Daoy (cell line): ENCODE results near the gene RILPL2. TPM values are rescaled to one million over a fixed set of nuclear protein-coding genes. Genes with fewer than 3 reads are reported as not detected.
"Not testable (repeated sequence)": the region's sequence is repeated elsewhere in the genome, so short reads cannot be mapped to it uniquely, and the experiment has no call there.

ENCODE experiments used
- DNase-seq: peaks from one replicate; pipeline ENCODE4 v3.0.0-alpha.2; 2015; ENCODE audit warnings: low read depth
- total RNA-seq: library from RNA; depleted of rRNA; stranded (reverse); fragments of >200 nt; shearing (Covaris generic); gene quantifications from 2 replicates; pipeline ENCODE4 v1.2.3, GENCODE V29; 2014

The RILPL2 gene
- total RNA-seq, 1 experiment from 2014 or later: 2.3 TPM

DNA sequence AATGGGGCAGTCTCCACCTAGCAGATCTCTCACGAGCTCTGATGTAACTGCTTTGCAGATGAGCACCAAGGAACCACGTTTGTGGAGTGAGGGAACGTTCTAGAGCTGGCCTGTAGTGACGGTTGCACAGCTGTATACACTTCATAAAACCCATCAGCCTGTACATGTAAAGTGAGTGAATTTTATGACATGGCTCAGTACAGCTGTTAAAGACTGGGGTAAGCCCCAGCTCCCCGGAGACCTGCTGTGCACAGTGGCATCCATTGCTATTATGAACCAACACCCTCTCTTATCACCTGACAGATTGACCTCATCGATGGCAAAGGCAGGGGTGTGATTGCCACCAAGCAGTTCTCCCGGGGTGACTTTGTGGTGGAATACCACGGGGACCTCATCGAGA, 31.9 kb downstream of the RILPL2 start:
- no peak for DNase-seq

DNA sequence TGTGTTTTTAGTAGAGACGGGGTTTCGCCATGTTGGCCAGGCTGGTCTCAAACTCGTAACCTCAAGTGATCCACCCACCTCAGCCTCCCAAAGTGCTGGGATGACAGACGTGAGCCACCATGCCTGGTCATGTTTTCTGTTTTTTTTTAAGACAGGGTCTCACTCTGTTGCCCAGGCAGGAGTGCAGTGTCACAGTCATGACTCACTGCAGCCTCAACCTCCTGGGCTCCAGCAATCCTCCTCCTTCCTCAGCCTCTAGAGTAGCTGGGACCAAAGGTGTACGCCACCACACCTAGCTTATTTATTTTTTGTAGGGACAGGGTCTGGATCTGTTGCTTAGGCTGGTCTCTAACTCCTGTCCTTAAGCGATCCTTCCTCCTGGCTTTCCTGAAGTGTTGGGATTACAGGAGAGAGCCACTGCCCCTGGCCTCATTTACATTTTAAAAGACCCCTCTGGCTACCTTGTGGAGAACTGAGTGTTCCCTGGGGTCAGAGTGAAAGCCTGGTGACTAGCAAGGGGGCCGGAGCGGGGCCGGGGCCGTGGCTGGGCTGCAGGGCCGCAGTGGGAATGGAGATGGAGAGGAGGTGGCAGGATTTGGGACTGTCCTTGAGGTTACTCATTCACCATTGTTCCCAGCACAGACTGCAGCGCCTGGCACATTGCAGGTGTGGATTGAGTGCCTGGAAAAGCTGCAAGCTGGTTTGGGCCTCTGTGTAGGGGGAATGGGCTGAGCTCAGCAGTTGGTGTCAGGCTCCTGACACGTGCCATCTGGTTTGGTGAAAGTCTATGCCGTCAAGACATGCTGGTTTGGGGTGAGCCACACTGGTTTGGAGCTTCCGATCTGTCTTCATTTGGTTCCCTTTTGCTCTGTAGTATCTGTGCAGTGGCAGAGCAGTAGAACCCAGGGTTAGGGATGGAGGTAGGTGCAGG, 34.5 kb downstream of the RILPL2 start:
- DNase-seq: no peak

DNA sequence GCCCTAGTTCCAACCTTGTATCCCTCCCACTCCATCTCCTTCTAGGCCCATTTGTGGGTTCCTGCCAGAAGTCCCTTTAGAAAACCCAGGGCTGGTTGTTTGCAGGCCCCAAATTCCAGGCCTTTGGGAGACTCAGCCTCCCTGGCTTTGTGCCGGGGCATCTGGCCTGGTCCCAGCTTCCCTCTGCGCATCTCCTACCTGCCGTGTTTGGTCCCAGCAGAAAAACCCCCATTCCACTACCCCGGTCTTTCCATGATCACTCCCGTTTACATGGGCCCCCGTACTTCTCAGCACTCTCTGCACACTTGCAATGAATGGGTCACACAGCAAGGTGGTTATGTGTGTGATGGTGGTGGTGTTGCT, 37.2 kb downstream of the RILPL2 start:
- DNase-seq: no peak

DNA sequence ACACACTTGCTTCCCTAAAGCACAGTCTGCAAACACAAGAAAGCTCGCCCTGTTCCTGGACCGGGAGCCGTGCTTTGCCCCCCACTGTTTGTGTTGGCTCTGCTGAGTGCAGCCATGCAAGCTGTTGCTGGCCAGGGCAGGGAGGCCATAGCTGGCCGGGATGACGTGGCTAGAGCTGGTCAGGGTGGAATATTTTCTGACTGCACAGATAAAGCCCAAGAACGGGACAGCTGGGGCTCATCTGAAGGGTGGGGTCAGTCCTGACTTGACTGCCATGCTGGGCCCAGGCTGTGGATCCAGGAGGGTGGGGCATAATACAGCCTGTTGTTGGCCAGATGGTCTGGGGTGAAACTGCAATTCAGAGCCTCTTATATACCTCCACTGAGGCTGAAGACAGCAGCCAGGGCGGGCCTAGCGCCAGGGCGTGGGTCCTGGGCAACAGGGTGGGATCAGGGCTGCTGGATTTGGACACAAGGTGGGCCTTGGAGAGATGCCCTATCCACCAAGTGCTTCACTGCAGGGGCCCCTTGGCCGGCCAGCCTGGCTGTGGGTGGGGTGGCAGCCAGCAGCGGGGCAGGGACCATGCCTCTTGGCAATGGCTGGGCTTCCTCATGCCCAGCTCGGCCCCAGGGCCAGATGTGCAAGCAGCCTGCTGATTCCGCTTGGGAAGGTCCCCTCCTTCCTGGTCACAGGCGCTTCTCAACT, 37.8 kb downstream of the RILPL2 start:
- DNase-seq: no peak

DNA sequence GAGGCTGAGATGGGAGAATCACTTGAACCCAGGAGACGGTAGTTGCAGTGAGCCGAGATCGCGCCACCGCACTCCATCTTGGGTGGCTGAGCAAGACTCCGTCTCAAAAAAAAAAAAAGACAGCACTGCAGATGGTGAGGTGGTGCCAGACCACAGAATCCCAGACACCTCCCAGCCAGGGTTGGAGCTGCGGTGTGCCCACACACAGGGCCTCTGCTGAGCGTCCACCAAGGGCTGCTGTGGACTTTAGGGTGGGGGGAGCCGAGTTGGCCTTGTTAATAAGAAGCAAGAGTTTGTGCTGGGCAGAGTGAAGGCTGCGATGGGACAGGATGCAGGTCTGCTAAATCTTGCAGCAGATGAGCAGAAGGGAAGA, 38.3 kb downstream of the RILPL2 start:
- DNase-seq: no peak

DNA sequence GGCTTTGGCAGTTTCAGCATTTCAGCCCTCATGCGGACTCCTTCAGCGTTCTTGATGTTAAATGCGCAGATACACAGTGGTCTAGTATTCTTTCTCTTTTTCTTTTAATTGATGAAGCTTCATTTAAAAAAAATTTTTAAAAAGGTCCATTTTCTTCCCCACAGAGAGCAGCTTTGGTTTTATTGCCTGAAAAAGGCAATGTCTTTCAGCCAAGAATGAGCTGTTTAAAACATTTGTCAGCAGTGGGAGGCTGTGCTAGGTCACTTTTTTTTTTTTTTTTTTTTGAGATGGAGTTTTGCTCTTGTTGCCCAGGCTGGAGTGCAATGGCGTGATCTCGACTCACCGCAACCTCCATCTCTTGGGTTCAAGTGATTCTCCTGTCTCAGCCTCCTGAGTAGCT, 39.1 kb downstream of the RILPL2 start:
- no peak for DNase-seq

DNA sequence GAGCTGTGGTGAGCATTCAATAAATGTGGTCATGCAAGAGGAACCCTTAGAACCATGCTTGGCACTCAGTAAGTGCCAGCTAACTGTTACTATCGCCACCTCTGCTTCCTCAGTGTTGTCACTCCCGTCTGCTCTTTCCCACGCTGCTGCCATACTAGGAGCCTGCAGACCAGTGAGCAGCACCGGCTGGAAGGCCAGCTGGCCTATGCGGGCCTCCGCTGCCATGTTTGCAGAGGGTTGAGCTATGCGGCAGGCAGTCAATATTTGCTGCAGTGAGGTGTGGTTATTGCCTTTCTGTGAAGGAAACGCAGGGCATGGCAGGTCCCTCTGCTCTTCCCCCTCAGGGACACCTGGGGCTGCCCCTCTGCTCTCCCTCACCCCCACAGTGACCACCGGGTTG, 39.5 kb downstream of the RILPL2 start:
- no peak for DNase-seq

DNA sequence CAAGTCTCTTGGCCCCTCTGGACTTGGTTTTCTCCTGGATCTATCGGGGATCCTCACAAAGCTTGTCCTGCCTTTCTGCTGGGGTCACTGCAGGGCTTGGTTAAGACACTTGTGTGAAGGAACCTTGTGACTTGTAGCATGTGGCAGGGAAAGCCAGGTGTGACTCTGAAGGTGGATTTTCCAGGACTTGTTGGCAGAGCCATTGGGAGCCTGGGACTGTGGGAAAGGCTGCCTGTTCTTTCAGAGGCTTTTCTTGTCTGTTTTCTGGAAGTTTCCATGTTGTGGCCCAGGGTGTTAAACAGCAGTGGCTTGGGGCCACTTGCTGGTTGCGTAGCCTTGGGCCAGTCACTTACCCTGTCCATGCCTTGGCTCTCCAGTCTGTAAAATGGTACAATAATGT, 39.9 kb downstream of the RILPL2 start:
- DNase-seq: no peak

DNA sequence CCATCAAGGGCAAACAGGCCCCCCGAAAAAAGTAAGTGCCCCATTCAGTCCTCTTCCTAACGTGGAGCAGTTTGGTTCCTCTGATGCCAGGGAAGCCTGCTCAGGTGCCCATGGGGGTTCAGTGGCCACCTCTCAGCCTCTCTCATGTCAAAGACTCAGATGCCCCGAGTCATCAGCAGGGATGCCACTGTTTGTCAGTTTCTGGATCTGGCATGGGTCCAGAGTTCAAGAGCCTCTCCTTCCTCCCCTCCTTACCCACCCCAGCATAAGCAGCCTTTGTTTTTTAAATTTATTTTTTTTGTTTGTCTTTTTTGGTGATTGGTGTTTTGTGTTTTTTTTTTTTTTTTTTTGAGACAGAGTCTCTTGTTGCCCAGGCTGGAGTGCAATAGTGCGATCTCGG, 41.2 kb downstream of the RILPL2 start:
- DNase-seq: no peak

DNA sequence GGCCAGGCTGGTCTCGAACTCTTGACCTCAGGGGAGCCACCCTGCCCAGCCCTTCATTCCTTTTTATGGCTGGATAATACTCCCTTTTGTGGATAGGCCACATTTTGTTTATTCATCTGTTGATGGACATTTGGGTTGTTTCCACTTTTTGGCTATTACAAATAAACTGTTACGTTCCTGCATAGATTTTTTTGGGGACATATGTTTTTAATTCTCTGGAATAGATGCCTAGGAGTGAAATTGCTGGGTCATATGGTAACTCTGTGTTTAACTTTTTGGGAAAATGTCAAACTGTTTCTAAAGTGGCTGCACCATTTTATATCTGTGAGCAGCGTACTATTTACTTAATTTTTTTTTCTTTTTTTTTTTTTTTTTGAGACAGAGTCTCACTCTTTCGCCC, 42.7 kb downstream of the RILPL2 start:
- DNase-seq: no peak

DNA sequence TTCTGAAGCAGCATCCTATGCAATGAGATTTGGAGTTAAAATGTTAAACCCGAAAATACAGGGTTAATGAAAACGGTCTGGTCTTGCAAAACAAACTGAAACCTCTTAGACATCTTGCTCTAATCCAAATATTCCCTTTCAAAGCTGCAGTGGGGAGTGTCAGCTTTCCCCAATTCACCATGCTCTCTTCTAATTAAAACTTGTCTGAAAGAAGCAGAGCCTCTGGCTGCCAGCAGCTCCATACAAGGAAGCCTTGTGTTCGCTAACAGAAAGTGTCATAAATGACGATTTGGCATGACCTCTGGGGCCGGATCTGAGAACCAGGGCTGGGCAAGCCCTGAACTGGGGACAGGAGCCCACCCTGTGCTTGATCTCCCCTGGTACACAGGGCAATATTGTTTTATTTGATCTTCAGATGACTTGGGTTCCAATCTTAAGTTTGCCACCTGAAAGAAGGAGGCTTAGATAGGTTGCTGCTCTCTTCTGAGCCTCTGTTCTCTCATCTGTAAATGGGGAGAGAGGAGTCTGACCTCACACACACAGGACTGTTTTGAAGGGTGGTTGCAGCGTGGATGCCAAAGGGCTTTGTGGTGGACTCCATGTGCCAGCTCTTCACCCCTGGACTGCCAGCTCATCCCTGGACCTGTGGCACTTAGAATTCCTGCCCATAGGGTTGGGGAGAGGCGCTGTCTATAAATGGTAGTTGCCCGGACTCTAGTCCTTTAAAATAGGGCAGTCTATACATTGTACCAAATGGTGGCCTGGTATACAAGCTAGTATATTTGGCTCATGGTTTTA, 44.7 kb downstream of the RILPL2 start:
- DNase-seq: no peak

DNA sequence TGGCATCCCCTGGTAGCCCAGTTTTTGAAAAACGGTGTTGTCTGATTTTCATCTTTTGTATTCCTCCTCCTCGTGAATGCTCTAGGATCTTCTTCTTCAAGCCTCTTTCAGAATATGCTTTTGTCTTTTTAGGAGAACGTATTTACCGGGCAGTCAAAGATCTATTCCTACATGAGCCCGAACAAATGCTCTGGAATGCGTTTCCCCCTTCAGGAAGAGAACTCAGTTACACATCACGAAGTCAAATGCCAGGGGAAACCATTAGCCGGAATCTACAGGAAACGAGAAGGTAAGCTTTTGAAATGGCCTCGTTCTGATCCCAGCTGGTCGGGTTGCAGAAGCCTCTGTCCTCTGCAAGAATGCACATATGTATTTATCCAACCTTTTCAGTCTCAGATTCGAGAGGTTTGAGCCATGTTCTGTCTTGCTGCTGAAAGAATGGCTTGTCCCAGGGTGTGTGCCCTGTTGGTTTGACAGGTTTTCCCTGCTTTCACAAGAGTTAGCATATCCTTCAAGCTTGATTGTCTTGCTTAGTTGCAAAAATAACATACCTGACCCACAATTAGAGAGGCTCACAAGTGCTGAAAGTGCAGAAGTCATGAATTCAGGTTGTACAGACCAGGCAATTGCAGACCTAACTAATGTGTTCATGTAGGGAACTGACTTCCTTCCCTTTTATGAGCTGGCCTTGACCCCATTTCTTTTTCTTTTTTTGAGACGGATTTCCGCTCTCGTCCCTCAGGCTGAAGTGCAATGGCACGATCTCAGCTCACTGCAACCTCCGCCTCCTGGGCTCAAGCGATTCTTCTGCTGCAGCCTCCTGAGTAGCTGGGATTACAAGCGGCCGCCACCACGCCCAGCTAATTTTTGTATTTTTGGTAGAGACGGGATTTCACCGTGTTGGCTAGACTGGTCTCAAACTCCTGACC, 45.7 kb downstream of the RILPL2 start:
- no peak for DNase-seq

DNA sequence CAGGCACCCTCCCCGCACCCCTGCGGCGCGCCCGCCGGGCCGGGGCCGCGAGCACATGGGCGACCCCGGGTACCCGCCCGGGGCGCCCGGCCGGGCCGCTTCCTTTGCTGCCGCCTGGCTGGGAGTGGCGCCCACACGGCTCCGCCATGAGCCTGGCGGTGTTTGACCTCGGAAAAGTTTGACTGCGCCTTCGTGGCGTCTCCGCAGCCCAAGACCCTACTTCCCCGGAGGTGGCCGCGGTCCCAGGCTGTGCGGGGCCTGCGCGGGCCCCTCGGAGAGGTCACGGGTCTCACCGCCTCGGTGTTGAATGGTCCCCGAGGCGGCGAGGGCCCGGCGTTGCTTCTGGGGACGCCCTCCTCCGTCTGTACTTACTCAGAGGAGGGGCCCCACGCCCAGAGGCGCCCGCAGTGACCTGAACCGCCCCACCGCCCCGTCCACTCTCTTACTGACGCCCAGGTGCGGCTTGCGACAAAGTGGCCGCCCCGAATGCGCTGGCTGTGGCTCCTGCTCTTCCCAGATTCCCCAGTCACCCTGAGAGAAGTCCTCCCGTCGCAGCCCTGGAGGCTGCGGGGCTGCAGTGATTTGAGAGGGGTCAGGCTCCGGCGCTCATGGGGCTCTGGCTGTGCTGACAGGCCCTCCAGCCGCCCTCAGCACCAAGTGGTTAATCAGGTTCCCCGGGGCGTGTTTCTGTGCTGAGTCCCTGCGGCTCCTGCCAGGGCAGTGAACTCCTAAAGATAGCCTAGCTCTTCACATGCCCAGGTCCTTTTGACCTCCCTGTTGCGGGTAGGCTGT, 46.7 kb downstream of the RILPL2 start:
- DNase-seq: peak; percentile 29

DNA sequence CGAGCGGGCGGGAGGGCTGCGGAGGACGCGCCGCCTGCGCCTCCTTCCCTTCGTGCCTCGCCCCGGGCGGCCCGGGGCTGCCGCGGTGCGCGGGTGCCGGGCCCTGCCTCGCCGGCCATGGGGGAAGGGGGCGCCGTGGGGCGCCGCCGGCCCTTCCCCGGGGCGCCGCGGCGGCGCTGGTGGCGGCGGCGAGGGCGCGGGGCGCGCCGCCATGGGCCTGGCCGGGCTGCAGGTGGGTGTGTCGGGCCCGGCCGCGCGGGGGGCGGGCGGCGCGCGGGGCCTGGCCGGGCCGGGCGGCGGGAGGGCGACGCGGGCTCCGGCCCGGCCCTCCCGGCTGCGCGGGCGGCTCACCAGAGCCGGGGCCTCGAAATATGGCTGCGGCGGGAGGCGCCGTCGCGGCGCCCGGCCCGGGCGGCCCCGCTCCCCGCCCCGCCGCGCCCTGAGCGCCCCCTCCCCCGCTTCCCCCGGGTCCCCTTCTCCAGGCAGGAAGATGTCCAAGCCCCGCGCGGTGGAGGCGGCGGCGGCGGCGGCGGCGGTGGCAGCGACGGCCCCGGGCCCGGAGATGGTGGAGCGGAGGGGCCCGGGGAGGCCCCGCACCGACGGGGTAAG, 47.4 kb downstream of the RILPL2 start:
- peak; percentile 22 for DNase-seq

DNA sequence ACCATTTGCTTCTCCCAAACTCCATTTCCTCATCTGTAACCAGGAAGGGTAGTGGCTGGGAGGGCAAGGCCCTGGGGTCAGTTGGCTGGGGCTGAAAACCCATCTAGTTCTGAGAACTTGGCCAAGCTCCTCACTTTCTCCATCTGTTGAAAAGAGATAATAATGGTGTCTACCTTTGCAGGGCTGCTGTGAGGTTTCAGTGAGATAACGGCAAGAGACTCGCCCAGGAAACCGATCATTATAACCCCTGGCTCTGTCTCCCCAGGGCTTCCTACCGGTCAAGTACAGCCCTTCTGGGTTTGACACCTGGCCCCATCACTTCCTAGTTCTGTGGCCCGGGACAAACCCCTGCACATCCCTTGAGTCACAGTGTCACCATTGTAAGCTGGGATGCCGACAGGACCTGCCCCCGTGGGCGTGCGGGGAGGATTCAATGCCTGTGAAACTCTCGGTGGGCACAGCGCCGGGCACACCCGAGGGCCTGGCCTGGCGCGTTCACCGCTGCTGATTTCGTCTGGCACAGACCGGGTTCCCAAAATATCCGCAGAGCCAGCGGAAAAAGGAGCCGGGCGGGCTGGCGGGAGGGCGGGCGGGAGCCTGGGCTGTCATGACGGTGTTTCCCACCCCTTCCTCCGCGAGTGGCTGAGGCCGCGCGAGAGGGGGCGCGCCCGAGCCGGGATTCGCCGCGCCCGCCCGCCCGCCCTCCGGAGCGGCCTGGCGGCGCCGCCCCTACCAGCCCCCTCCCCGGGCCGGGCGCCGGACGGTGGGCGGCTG, 48.1 kb downstream of the RILPL2 start:
- DNase-seq: peak; percentile 87

DNA sequence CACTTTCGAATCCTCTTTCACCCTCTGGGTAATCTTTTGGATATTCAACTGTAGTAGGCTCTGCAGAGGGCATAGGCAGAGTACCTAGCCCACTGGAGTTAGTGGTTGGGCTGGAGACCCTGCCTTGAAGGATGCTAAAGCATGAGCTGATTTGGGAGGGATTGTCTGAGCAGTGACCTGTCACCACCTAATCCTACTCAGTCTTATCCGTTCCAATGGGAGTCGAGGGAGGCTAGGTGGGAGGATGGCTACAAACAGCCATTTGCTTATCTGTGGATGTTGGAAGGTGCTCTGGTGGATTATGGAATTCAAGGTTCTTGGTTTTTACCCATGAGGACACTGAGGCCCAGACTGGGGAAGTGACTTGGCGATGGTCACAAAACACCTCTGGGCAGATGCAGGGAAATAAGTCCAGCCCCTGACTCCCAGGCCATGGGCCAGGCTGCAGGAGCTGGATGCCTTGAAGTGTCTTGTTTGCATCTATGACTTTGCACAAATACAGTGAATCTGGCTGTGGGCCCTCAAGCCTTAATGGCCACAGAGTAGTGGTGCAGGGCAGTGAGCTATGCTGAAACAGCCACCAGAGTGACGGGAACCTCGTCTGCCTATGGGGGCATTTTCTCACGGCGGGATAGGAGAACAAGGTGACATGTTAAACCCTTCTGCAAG, 48.8 kb downstream of the RILPL2 start:
- no peak for DNase-seq

DNA sequence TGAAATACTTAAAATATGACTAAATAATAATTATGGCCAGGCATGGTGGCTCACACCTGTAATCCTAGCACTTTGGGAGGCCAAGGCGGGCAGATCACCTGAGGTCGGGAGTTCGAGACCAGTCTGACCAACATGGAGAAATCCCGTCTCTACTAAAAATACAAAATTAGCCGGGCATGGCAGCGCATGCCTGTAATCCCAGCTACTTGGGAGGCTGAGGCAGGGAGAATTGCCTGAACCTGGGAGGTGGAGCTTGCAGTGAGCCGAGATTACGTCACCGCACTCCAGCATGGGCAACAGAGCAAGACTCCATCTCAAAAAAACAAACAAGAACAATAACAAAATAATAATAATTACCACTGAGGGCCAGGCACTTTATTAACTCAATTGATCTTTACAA, 50.9 kb downstream of the RILPL2 start:
- DNase-seq: not testable (repeated sequence)

DNA sequence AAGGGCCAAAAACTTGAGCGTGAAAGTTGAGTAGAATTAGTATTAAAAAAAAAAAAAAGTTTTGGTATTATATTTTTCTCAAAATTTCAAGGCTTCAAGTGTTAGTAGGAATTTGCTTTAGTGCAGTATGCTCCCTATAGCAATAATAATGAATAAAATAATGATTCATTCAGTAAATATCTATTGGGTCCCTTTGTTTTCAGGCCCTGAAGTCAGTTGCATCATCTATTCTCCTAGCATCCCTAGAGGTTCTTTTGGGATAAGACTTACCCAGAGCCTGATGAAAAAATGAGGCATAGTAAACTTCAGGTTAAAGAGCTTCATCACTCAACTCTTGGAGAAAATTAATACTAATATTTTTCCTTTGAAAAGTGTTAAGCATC, 51.5 kb downstream of the RILPL2 start:
- DNase-seq: no peak
